ENCODE results near the gene CASQ2. TPM values are rescaled to one million over a fixed set of nuclear protein-coding genes. Genes with fewer than 3 reads are reported as not detected.

CASQ2 gene
- total and polyA plus RNA-seq, 2 donors (not counting 3 experiments of a cell fraction or from before 2014, with no cell fraction given): not detected

GRCh38 chr1:115797486-115797885, 29.0 kb upstream of the CASQ2 start:
- FAIRE-seq (no peak), DNase-seq (ENCODE audit: low read depth, low spot score) (no peak)
- H3K27ac ChIP-seq (ENCODE audit: insufficient read depth, low read depth, low read length): no peak overlapping the region
- H3K79me2 ChIP-seq (ENCODE audit: control insufficient read depth, insufficient read depth, low read length): no peaks in the 10 kb centered on the region
- no peaks in the 10 kb centered on the region for H4K20me1 ChIP-seq (replicated peaks; ENCODE audit: control insufficient read depth, extremely low read depth, insufficient read depth, low read length)
- H3K9me1 ChIP-seq (replicated peaks; ENCODE audit: control insufficient read depth, extremely low read depth, insufficient read depth, low read length): no peaks in the 10 kb centered on the region
- no peaks in the 10 kb centered on the region for H3K9me3 ChIP-seq (replicated peaks; ENCODE audit: control insufficient read depth, insufficient read depth, low read length)
- TF ChIP-seq CTCF (IDR thresholded peaks at IDR 0.05; ENCODE audit: extremely low read depth in 1 of 2, insufficient read depth in 1 of 2, low read depth in 1 of 2, low read length in 2 of 2): no peak
- TF ChIP-seq FOS (IDR thresholded peaks at IDR 0.05; ENCODE audit: borderline replicate concordance, insufficient read depth, low read length): no peak
- TF ChIP-seq POLR2A (IDR thresholded peaks at IDR 0.05; ENCODE audit: low read depth, low read length): no peak
- no peak for TF ChIP-seq JUN (IDR thresholded peaks at IDR 0.05; ENCODE audit: borderline replicate concordance, insufficient read depth, insufficient read length, low read depth)
- TF ChIP-seq MAX (IDR thresholded peaks at IDR 0.05; ENCODE audit: insufficient read depth, insufficient read length): no peak
- TF ChIP-seq MYC (IDR thresholded peaks at IDR 0.05; ENCODE audit: low read depth, low read length): no peak
- TF ChIP-seq POLR2AphosphoS5 (IDR thresholded peaks at IDR 0.05; ENCODE audit: insufficient read depth, low read depth, low read length): no peak
- no peak overlapping the region for H3K4me3 ChIP-seq (replicated peaks in 1 of 3; ENCODE audit: insufficient read depth in 1 of 3, low read depth in 1 of 3, low read length in 3 of 3)
- intact Hi-C loops (cut with micrococcal nuclease) (no loop called here), dilution Hi-C loops (cut with MboI; ENCODE audit: extremely low pct_ligation_motif_present, low sequenced_read_pairs) (no loop called here)
- peaks cover 0 to 11% of the 10 kb centered on the region in 2 experiments for H3K27me3 ChIP-seq (ENCODE audit: control insufficient read depth in 2 of 2, insufficient read depth in 2 of 2, low read length in 2 of 2)
- no peaks in the 10 kb centered on the region for H3K36me3 ChIP-seq (ENCODE audit: control insufficient read depth in 2 of 2, extremely low read depth in 1 of 2, insufficient read depth in 2 of 2, low read length in 2 of 2)
- ChIA-PET CTCF (interaction anchor here (1.7 kb wide), 1 partner anchor 184 kb away, joined by 8 read pairs; no protein-coding TSS in a partner anchor), POLR2A (no interaction called here)
- no peaks in the 10 kb centered on the region for H3K4me1 ChIP-seq (ENCODE audit: control insufficient read depth, extremely low read depth, insufficient read depth, low read length)
- H3K4me2 ChIP-seq (ENCODE audit: insufficient read depth, low read length): no peak overlapping the region
- BruUV-seq (replicated peaks): no TSS peak
- H2AFZ ChIP-seq (ENCODE audit: low read depth, low read length): no peak overlapping the region
- H3K9ac ChIP-seq (replicated peaks; ENCODE audit: extremely low read depth, insufficient read depth, low read length): no peak overlapping the region

All from endothelial cell of umbilical vein (primary cell).